Measurements from ENCODE around the gene SLC9A8. TPM values are rescaled to one million over a fixed set of nuclear protein-coding genes. Genes with fewer than 3 reads are reported as not detected.
"Not testable (repeated sequence)": the region's sequence is repeated elsewhere in the genome, so short reads cannot be mapped to it uniquely, and the experiment has no call there.

SLC9A8 gene
- total RNA-seq, 4 donors from 2014 or later = 8.2 to 17.3 (median 12.1) TPM

GRCh38 chr20:49799698-49800097 is 12.9 kb upstream of the SLC9A8 start:
- 83 to 86% methylated on average over 8 of the region's 8 CpGs for WGBS, 2 donors
- H3K4me3 ChIP-seq = no peak overlapping the region
- TF ChIP-seq POLR2A (IDR thresholded peaks at IDR 0.05) (no peak), CTCF (IDR thresholded peaks at IDR 0.05) (no peak), EP300 (IDR thresholded peaks at IDR 0.05) (no peak)

GRCh38 chr20:49803418-49803817 is 9.2 kb upstream of the SLC9A8 start:
- no peak for TF ChIP-seq POLR2A (IDR thresholded peaks at IDR 0.05)
- no peak for TF ChIP-seq EP300 (IDR thresholded peaks at IDR 0.05)
- no peak for TF ChIP-seq CTCF (IDR thresholded peaks at IDR 0.05)
- H3K9me3 ChIP-seq = no peaks in the 10 kb centered on the region
- no peaks in the 10 kb centered on the region for H3K4me1 ChIP-seq
- no peak overlapping the region for H3K27ac ChIP-seq
- no peak overlapping the region for H3K4me3 ChIP-seq
- no peaks in the 10 kb centered on the region for H3K27me3 ChIP-seq
- WGBS, 2 donors = 67 to 74% methylated on average over 1 of the region's 1 CpG
- DNase-seq (ENCODE audit: low spot score in 2 of 2) = no peak
- H3K36me3 ChIP-seq = no peaks in the 10 kb centered on the region

More at GRCh38 chr20:49799698-49800097, 12.9 kb upstream of the SLC9A8 start:
- Histone ChIP-seq H3K27me3 (no peaks in the 10 kb centered on the region), H3K27ac (no peak overlapping the region), H3K4me1 (no peaks in the 10 kb centered on the region), H3K36me3 (no peaks in the 10 kb centered on the region), H3K9me3 (no peaks in the 10 kb centered on the region)
- DNase-seq (ENCODE audit: low spot score in 2 of 2) = no peak

GRCh38 chr20:49804364-49804763 is 8.3 kb upstream of the SLC9A8 start:
- 74 to 81% methylated on average over 3 of the region's 3 CpGs for WGBS, 2 donors
- DNase-seq (ENCODE audit: low spot score in 2 of 2) = no peak
- no peaks in the 10 kb centered on the region for H3K4me1 ChIP-seq
- H3K27me3 ChIP-seq = no peaks in the 10 kb centered on the region
- no peaks in the 10 kb centered on the region for H3K36me3 ChIP-seq
- no peaks in the 10 kb centered on the region for H3K9me3 ChIP-seq
- no peak for TF ChIP-seq EP300 (IDR thresholded peaks at IDR 0.05)
- no peak for TF ChIP-seq CTCF (IDR thresholded peaks at IDR 0.05)
- no peak for TF ChIP-seq POLR2A (IDR thresholded peaks at IDR 0.05)
- no peak overlapping the region for H3K4me3 ChIP-seq
- no peak overlapping the region for H3K27ac ChIP-seq

GRCh38 chr20:49805224-49805876 is 7.3 kb upstream of the SLC9A8 start:
- not testable (repeated sequence) for H3K36me3 ChIP-seq; DNase-seq (ENCODE audit: low spot score in 2 of 2); H3K9me3 ChIP-seq; H3K27ac ChIP-seq; H3K4me1 ChIP-seq; H3K27me3 ChIP-seq; H3K4me3 ChIP-seq
- 69 to 82% methylated on average over 9 to 11 of the region's 11 CpGs for WGBS, 2 donors

GRCh38 chr20:49808753-49809152 is 3.9 kb upstream of the SLC9A8 start:
- TF ChIP-seq CTCF (IDR thresholded peaks at IDR 0.05) (no peak), POLR2A (IDR thresholded peaks at IDR 0.05) (no peak), EP300 (IDR thresholded peaks at IDR 0.05) (no peak)
- no peak overlapping the region for H3K4me3 ChIP-seq
- H3K27me3 ChIP-seq = no peaks in the 10 kb centered on the region
- DNase-seq (ENCODE audit: low spot score in 2 of 2) = no peak
- no peak overlapping the region for H3K27ac ChIP-seq
- H3K4me1 ChIP-seq = peaks cover 0 to 10% (median 4%) of the 10 kb centered on the region in 4 donors
- no peaks in the 10 kb centered on the region for H3K36me3 ChIP-seq
- no peaks in the 10 kb centered on the region for H3K9me3 ChIP-seq
- 84 to 91% methylated on average over 8 of the region's 8 CpGs for WGBS, 2 donors

Measured in tibial nerve (tissue), 4 donors.